Mesendoderm (in vitro differentiated cells): ENCODE data around the gene TUBA4A.

ENCODE experiments used
- DNase-seq: peaks from one replicate; pipeline ENCODE4 v3.0.0; 2013
- H2AK5ac ChIP-seq: 2 replicates; pipeline ENCODE4 v1.6.1; 2013; ENCODE audit warnings: low read length, inconsistent platforms
- H2BK120ac ChIP-seq: 2 replicates; pipeline ENCODE4 v1.6.1; 2013; ENCODE audit warnings: low read depth, mild to moderate bottlenecking, low read length, moderate library complexity, mixed read lengths
- H2BK15ac ChIP-seq: replicated peaks from 2 replicates; pipeline ENCODE4 v1.6.1; 2013; ENCODE audit warnings: low read depth, mild to moderate bottlenecking, moderate library complexity
- H2BK5ac ChIP-seq: 2 replicates; pipeline ENCODE4 v1.6.1; 2013; ENCODE audit warnings: low read length, inconsistent platforms
- H3K18ac ChIP-seq: 2 replicates; pipeline ENCODE4 v1.6.1; 2013; ENCODE audit warnings: mild to moderate bottlenecking, low read length, mixed read lengths
- H3K23ac ChIP-seq: one replicate; pipeline ENCODE4 v1.6.1; 2013; ENCODE audit warnings: low read length
- H3K27ac ChIP-seq: 2 replicates; pipeline ENCODE4 v1.5.1; 2013; ENCODE audit warnings: low read depth, mild to moderate bottlenecking, inconsistent platforms, low read length, moderate library complexity
- H3K27me3 ChIP-seq: 2 replicates; pipeline ENCODE4 v1.6.1; 2013; ENCODE audit warnings: low read length, control low read depth, mild to moderate bottlenecking, inconsistent platforms; ENCODE audit not compliant: insufficient read depth, poor library complexity
- H3K36me3 ChIP-seq: 2 replicates; pipeline ENCODE4 v1.6.1; 2013; ENCODE audit warnings: low read length, inconsistent platforms; ENCODE audit not compliant: control insufficient read depth, insufficient read depth
- H3K4ac ChIP-seq: one replicate; pipeline ENCODE4 v1.6.1; 2013; ENCODE audit warnings: low read depth, mild to moderate bottlenecking, low read length, moderate library complexity
- H3K4me1 ChIP-seq: 2 replicates; pipeline ENCODE4 v1.6.1; 2013; ENCODE audit warnings: low read depth, low read length, inconsistent platforms; ENCODE audit not compliant: control insufficient read depth
- H3K4me2 ChIP-seq: 2 replicates; pipeline ENCODE4 v1.6.1; 2013; ENCODE audit warnings: low read length
- H3K4me3 ChIP-seq: 2 replicates; pipeline ENCODE4 v1.5.1; 2013; ENCODE audit warnings: mild to moderate bottlenecking, low read length
- H3K56ac ChIP-seq: one replicate; pipeline ENCODE4 v1.6.1; 2013; ENCODE audit warnings: low read length
- H3K79me1 ChIP-seq: 2 replicates; pipeline ENCODE4 v1.6.1; 2013; ENCODE audit warnings: low read length, inconsistent platforms
- H3K79me2 ChIP-seq: 2 replicates; pipeline ENCODE4 v1.6.1; 2013; ENCODE audit warnings: mild to moderate bottlenecking, low read length; ENCODE audit not compliant: control insufficient read depth, insufficient read depth
- H3K9ac ChIP-seq: 2 replicates; pipeline ENCODE4 v1.6.1; 2013; ENCODE audit warnings: low read length, inconsistent platforms
- H4K5ac ChIP-seq: one replicate; pipeline ENCODE4 v1.6.1; 2013; ENCODE audit warnings: low read length
- H4K8ac ChIP-seq: one replicate; pipeline ENCODE4 v1.6.1; 2013; ENCODE audit warnings: low read depth, mild to moderate bottlenecking, control low read depth, low read length, moderate library complexity
- WGBS: extraction: QIAGEN DNeasy Blood & Tissue Kit; methylation state at CpG from one replicate; pipeline ENCODE4 v1.1.7; 2013; ENCODE audit warnings: low lambda C conversion rate, missing lambda C conversion rate; ENCODE audit not compliant: insufficient coverage; ENCODE audit errors: extremely low coverage; 5-methylcytosine and 5-hydroxymethylcytosine counted together

The TUBA4A gene

GRCh38 chr2:219214141-219214540 is 39.6 kb downstream of the TUBA4A start:
- Histone ChIP-seq H3K36me3 (peaks cover 4% of the 10 kb centered on the region), H4K8ac (no peak overlapping the region), H3K4me1 (peaks cover 2% of the 10 kb centered on the region), H4K5ac (no peak overlapping the region), H2BK15ac (no peak overlapping the region), H3K27ac (no peak overlapping the region), H3K27me3 (no peaks in the 10 kb centered on the region), H3K18ac (no peak overlapping the region), H2AK5ac (no peak overlapping the region), H3K9ac (no peak overlapping the region), H3K79me2 (no peaks in the 10 kb centered on the region), H3K4ac (no peak overlapping the region), H3K4me3 (no peak overlapping the region), H3K79me1 (peaks cover 6% of the 10 kb centered on the region), H2BK120ac (no peak overlapping the region), H3K56ac (no peak overlapping the region), H2BK5ac (no peak overlapping the region), H3K4me2 (no peak overlapping the region), H3K23ac (no peak overlapping the region)
- WGBS, result no CpG with 5 or more reads among the region's 15 CpGs
- DNase-seq, result no peak

- Histone ChIP-seq H3K4ac (no peak overlapping the region), H2BK15ac (no peak overlapping the region), H3K56ac (no peak overlapping the region), H3K79me2 (no peaks in the 10 kb centered on the region), H3K18ac (no peak overlapping the region), H3K4me2 (no peak overlapping the region), H2BK120ac (no peak overlapping the region), H3K4me1 (peaks cover 2% of the 10 kb centered on the region), H4K8ac (no peak overlapping the region), H2AK5ac (no peak overlapping the region), H2BK5ac (no peak overlapping the region), H3K4me3 (no peak overlapping the region), H3K36me3 (peaks cover 4% of the 10 kb centered on the region), H4K5ac (no peak overlapping the region), H3K27ac (no peak overlapping the region), H3K23ac (no peak overlapping the region), H3K27me3 (no peaks in the 10 kb centered on the region), H3K9ac (no peak overlapping the region), H3K79me1 (peaks cover 6% of the 10 kb centered on the region)
- WGBS, result no CpG with 5 or more reads among the region's 10 CpGs
- DNase-seq, result no peak
Observed at GRCh38 chr2:219213486-219214071, 40.1 kb downstream of the TUBA4A start.

- Histone ChIP-seq H3K27ac (no peak overlapping the region), H3K79me2 (no peaks in the 10 kb centered on the region), H2BK5ac (no peak overlapping the region), H3K56ac (no peak overlapping the region), H2AK5ac (no peak overlapping the region), H3K4me3 (no peak overlapping the region), H3K4me1 (peaks cover 2% of the 10 kb centered on the region), H3K36me3 (peaks cover 4% of the 10 kb centered on the region), H4K8ac (no peak overlapping the region), H3K9ac (no peak overlapping the region), H3K79me1 (peaks cover 6% of the 10 kb centered on the region), H3K4me2 (no peak overlapping the region), H3K18ac (no peak overlapping the region), H2BK120ac (no peak overlapping the region), H4K5ac (no peak overlapping the region), H3K23ac (no peak overlapping the region), H2BK15ac (no peak overlapping the region), H3K4ac (no peak overlapping the region), H3K27me3 (no peaks in the 10 kb centered on the region)
- no peak for DNase-seq
- WGBS, result no CpG with 5 or more reads among the region's 8 CpGs
Observed at GRCh38 chr2:219213026-219213415, 40.7 kb downstream of the TUBA4A start.

GRCh38 chr2:219210886-219211362 is 42.8 kb downstream of the TUBA4A start:
- no peaks in the 10 kb centered on the region for H3K27me3 ChIP-seq
- H4K8ac ChIP-seq, result no peak overlapping the region
- no peak overlapping the region for H2BK5ac ChIP-seq
- no peak overlapping the region for H2BK120ac ChIP-seq
- H3K4ac ChIP-seq, result no peak overlapping the region
- H2AK5ac ChIP-seq, result no peak overlapping the region
- peak; percentile 33 for DNase-seq
- peaks cover 4% of the 10 kb centered on the region for H3K36me3 ChIP-seq
- no peak overlapping the region for H3K4me3 ChIP-seq
- no peaks in the 10 kb centered on the region for H3K79me2 ChIP-seq
- WGBS, result no CpG with 5 or more reads among the region's 9 CpGs
- no peak overlapping the region for H3K9ac ChIP-seq
- no peak overlapping the region for H3K4me2 ChIP-seq
- no peak overlapping the region for H4K5ac ChIP-seq
- H3K23ac ChIP-seq, result no peak overlapping the region
- no peak overlapping the region for H3K18ac ChIP-seq
- no peak overlapping the region for H2BK15ac ChIP-seq
- peaks cover 1% of the 10 kb centered on the region for H3K79me1 ChIP-seq
- H3K4me1 ChIP-seq, result peaks cover 4% of the 10 kb centered on the region
- no peak overlapping the region for H3K27ac ChIP-seq
- no peak overlapping the region for H3K56ac ChIP-seq

GRCh38 chr2:219210196-219210885 is 43.4 kb downstream of the TUBA4A start:
- Histone ChIP-seq H2BK120ac (no peak overlapping the region), H3K23ac (no peak overlapping the region), H3K79me1 (no peaks in the 10 kb centered on the region), H3K4ac (no peak overlapping the region), H4K5ac (no peak overlapping the region), H2BK5ac (no peak overlapping the region), H3K9ac (no peak overlapping the region), H2AK5ac (no peak overlapping the region), H3K79me2 (no peaks in the 10 kb centered on the region), H3K56ac (no peak overlapping the region), H3K27me3 (no peaks in the 10 kb centered on the region), H3K4me3 (no peak overlapping the region), H3K4me2 (no peak overlapping the region), H3K36me3 (peaks cover 4% of the 10 kb centered on the region), H2BK15ac (no peak overlapping the region), H3K18ac (no peak overlapping the region), H3K27ac (no peak overlapping the region), H3K4me1 (peaks cover 4% of the 10 kb centered on the region), H4K8ac (no peak overlapping the region)
- no CpG with 5 or more reads among the region's 24 CpGs for WGBS
- DNase-seq, result no peak
